Measurements from ENCODE around the gene DTNBP1. TPM values are rescaled to one million over a fixed set of nuclear protein-coding genes. Genes with fewer than 3 reads are reported as not detected.

DTNBP1 gene
- total RNA-seq, 2 experiments from 2014 or later: 9.8 to 28.0 TPM

- no peak overlapping the region for H3K4me2 ChIP-seq (ENCODE audit: low read length)
- TF ChIP-seq EZH2phosphoT487 (IDR thresholded peaks at IDR 0.05; ENCODE audit: borderline replicate concordance, low read depth, low read length): no peak
- no peak for TF ChIP-seq CTCF (conservative IDR thresholded peaks at IDR 0.05; ENCODE audit: low read length)
- no peaks in the 10 kb centered on the region for H3K4me1 ChIP-seq (ENCODE audit: insufficient read depth, low read length, poor library complexity, severe bottlenecking)
- DNase-seq (ENCODE audit: low spot score): no peak
- no peaks in the 10 kb centered on the region for H3K9me2 ChIP-seq (ENCODE audit: insufficient read depth, low read length)
- no peak overlapping the region for H3K4me3 ChIP-seq (ENCODE audit: low read depth, low read length, poor library complexity, severe bottlenecking)
- no peaks in the 10 kb centered on the region for H3K9me3 ChIP-seq (ENCODE audit: low read length)
- intact Hi-C loops (cut with micrococcal nuclease; ENCODE audit: unreplicated experiment): no loop called here
- H3K36me3 ChIP-seq (ENCODE audit: insufficient read depth, low read length): peaks cover 13% of the 10 kb centered on the region; the same call in 1 of the 2 replicates
- ChIA-PET POLR2A (interaction anchor here (0.7 to 1.6 kb wide), 3 partner anchors 12 to 1539 kb away, joined by 3 to 4 read pairs (median 4); no protein-coding TSS in a partner anchor), CTCF (ENCODE audit: unreplicated experiment) (no interaction called here)
- no peak overlapping the region for H3K27ac ChIP-seq (ENCODE audit: low read depth, low read length, poor library complexity, severe bottlenecking)
- BruUV-seq (replicated peaks): no TSS peak
- H4K20me1 ChIP-seq (ENCODE audit: insufficient read depth, low read length): no peaks in the 10 kb centered on the region; the same call in 1 of the 2 replicates
- no peak overlapping the region for H2AFZ ChIP-seq (ENCODE audit: low read length)
- no peaks in the 10 kb centered on the region for H3K79me2 ChIP-seq (ENCODE audit: insufficient read depth, low read depth, low read length)
Observed at GRCh38 chr6:15606347-15606746, 56.5 kb downstream of the DTNBP1 start.

GRCh38 chr6:15604843-15605242, 58.0 kb downstream of the DTNBP1 start:
- Histone ChIP-seq H3K36me3 (ENCODE audit: insufficient read depth, low read length) (peaks cover 4% of the 10 kb centered on the region; the same call in 1 of the 2 replicates), H2AFZ (ENCODE audit: low read length) (no peak overlapping the region), H3K79me2 (ENCODE audit: insufficient read depth, low read depth, low read length) (no peaks in the 10 kb centered on the region), H3K9me2 (ENCODE audit: insufficient read depth, low read length) (no peaks in the 10 kb centered on the region), H3K4me1 (ENCODE audit: insufficient read depth, low read length, poor library complexity, severe bottlenecking) (no peaks in the 10 kb centered on the region), H4K20me1 (ENCODE audit: insufficient read depth, low read length) (no peaks in the 10 kb centered on the region), H3K9me3 (ENCODE audit: low read length) (no peaks in the 10 kb centered on the region), H3K4me2 (ENCODE audit: low read length) (no peak overlapping the region), H3K4me3 (ENCODE audit: low read depth, low read length, poor library complexity, severe bottlenecking) (no peak overlapping the region), H3K27ac (ENCODE audit: low read depth, low read length, poor library complexity, severe bottlenecking) (no peak overlapping the region)
- intact Hi-C loops (cut with micrococcal nuclease; ENCODE audit: unreplicated experiment): no loop called here
- POLR2A ChIA-PET: interaction anchor here (0.5 to 1.6 kb wide), 4 partner anchors 16 to 558 kb away, joined by 3 to 4 read pairs (median 3); no protein-coding TSS in a partner anchor
- TF ChIP-seq CTCF (conservative IDR thresholded peaks at IDR 0.05; ENCODE audit: low read length) (no peak), EZH2phosphoT487 (IDR thresholded peaks at IDR 0.05; ENCODE audit: borderline replicate concordance, low read depth, low read length) (no peak)
- CTCF ChIA-PET (ENCODE audit: unreplicated experiment): no interaction called here
- DNase-seq (ENCODE audit: low spot score): no peak
- BruUV-seq (replicated peaks): no TSS peak

GRCh38 chr6:15602154-15602553, 60.7 kb downstream of the DTNBP1 start:
- H3K9me3 ChIP-seq (ENCODE audit: low read length): no peaks in the 10 kb centered on the region
- no peaks in the 10 kb centered on the region for H3K9me2 ChIP-seq (ENCODE audit: insufficient read depth, low read length)
- DNase-seq (ENCODE audit: low spot score): no peak
- intact Hi-C loops (cut with micrococcal nuclease; ENCODE audit: unreplicated experiment): no loop called here
- POLR2A ChIA-PET: interaction anchor here (0.7 kb wide), 1 partner anchor 122 kb away, joined by 3 read pairs; no protein-coding TSS in a partner anchor
- no peaks in the 10 kb centered on the region for H3K4me1 ChIP-seq (ENCODE audit: insufficient read depth, low read length, poor library complexity, severe bottlenecking)
- H3K79me2 ChIP-seq (ENCODE audit: insufficient read depth, low read depth, low read length): no peaks in the 10 kb centered on the region
- H3K4me3 ChIP-seq (ENCODE audit: low read depth, low read length, poor library complexity, severe bottlenecking): no peak overlapping the region
- TF ChIP-seq CTCF (conservative IDR thresholded peaks at IDR 0.05; ENCODE audit: low read length) (no peak), EZH2phosphoT487 (IDR thresholded peaks at IDR 0.05; ENCODE audit: borderline replicate concordance, low read depth, low read length) (no peak)
- no peak overlapping the region for H2AFZ ChIP-seq (ENCODE audit: low read length)
- no peaks in the 10 kb centered on the region for H3K36me3 ChIP-seq (ENCODE audit: insufficient read depth, low read length)
- CTCF ChIA-PET (ENCODE audit: unreplicated experiment): no interaction called here
- no peaks in the 10 kb centered on the region for H4K20me1 ChIP-seq (ENCODE audit: insufficient read depth, low read length)
- H3K4me2 ChIP-seq (ENCODE audit: low read length): no peak overlapping the region
- no peak overlapping the region for H3K27ac ChIP-seq (ENCODE audit: low read depth, low read length, poor library complexity, severe bottlenecking)
- no TSS peak for BruUV-seq (replicated peaks)

Measured in OCI-LY7 (cell line).